K562 (cell line): ENCODE data around the gene ITGA2B. TPM values are rescaled to one million over a fixed set of nuclear protein-coding genes. Genes with fewer than 3 reads are reported as not detected.

Source experiments
- ATAC-seq: fragments of 200-7000 bp; cut with Tn5 transposase; 3 replicates; pipeline ENCODE4 v1.9.1; 2020; ENCODE audit warnings: moderate library complexity
- BruUV-seq: library from RNA; stranded (reverse); fragments of 400-500 nt; replicated peaks from 2 replicates; lab custom pipeline; 2021; lab: Mats Ljungman, UMichigan
- CTCF ChIA-PET: fragments of 300-600 bp; formaldehyde crosslinking; extraction: SDS; loops from one replicate; lab custom pipeline; 2021; ENCODE audit warnings: low intra/inter-chr PET ratio; lab: Yijun Ruan, JAX
- POLR2A ChIA-PET: fragments of 300-600, 350-650 bp; sonication (Branson Sonifier 250); formaldehyde crosslinking; extraction: SDS; loops from one replicate; lab custom pipeline; 2021; ENCODE audit warnings: antibody characterized with exemption, inconsistent platforms; lab: Yijun Ruan, JAX
- DNase-seq, 4 experiments: peaks; one replicate each; pipeline versions ENCODE4 v3.0.0 to v3.0.0-alpha.2; 2011 to 2018; ENCODE audit warnings: low spot score in 3 of 4, mixed read lengths in 3 of 4; ENCODE audit errors: extremely low read depth in 1 of 4
- FAIRE-seq: peaks from 2 replicates; lab custom pipeline; 2011; peaks lifted over from hg19 to GRCh38; lab: Jason Lieb, UNC
- H2AFZ ChIP-seq: 2 replicates; pipeline ENCODE4 v1.6.0; 2011; ENCODE audit warnings: low read depth, low read length, control low read depth, inconsistent platforms
- H3K27ac ChIP-seq: fragments of 200-600 bp; 3 replicates; pipeline ENCODE4 v1.8.0; 2011; ENCODE audit warnings: low read depth, mild to moderate bottlenecking, control low read depth, inconsistent platforms, low read length, moderate library complexity, mixed read lengths; ENCODE audit errors: extremely low read depth
- H3K27me3 ChIP-seq, 2 experiments: fragments of 300-600 bp in 1 of 2; 2 replicates in 1 of 2; 3 replicates in 1 of 2; pipeline versions ENCODE4 v1.6.0 to v1.8.0; 2011; ENCODE audit warnings: inconsistent platforms in 2 of 2, low read length in 2 of 2, mild to moderate bottlenecking in 1 of 2, mixed read lengths in 1 of 2, moderate library complexity in 1 of 2; ENCODE audit not compliant: control insufficient read depth in 2 of 2, insufficient read depth in 2 of 2
- H3K36me3 ChIP-seq: fragments of 300-600 bp; 3 replicates; pipeline ENCODE4 v1.8.0; 2011; ENCODE audit warnings: mild to moderate bottlenecking, low read length, inconsistent platforms; ENCODE audit not compliant: control insufficient read depth, insufficient read depth
- H3K4me1 ChIP-seq, 2 experiments: fragments of 200-600 bp in 1 of 2; replicated peaks in 1 of 2; 2 replicates in 1 of 2; 3 replicates in 1 of 2; pipeline versions ENCODE4 v1.5.1 to v1.8.0; 2011; ENCODE audit warnings: inconsistent platforms in 2 of 2, low read length in 2 of 2, mild to moderate bottlenecking in 1 of 2, mixed read lengths in 1 of 2, moderate library complexity in 1 of 2; ENCODE audit not compliant: control insufficient read depth in 2 of 2, insufficient read depth in 2 of 2
- H3K4me2 ChIP-seq: 2 replicates; pipeline ENCODE4 v1.6.1; 2011; ENCODE audit warnings: low read length, control low read depth, inconsistent platforms, mixed read lengths; ENCODE audit not compliant: insufficient read depth
- H3K4me3 ChIP-seq: fragments of 200-600 bp; sonication (generic), shearing (Covaris generic); 2 replicates; pipeline ENCODE4 v1.5.1; 2016; ENCODE audit warnings: control low read depth, inconsistent platforms
- H3K79me2 ChIP-seq: fragments of 200-600 bp; 3 replicates; pipeline ENCODE4 v1.8.0; 2011; ENCODE audit warnings: low read length, inconsistent platforms; ENCODE audit not compliant: control insufficient read depth, insufficient read depth
- H3K9ac ChIP-seq, 2 experiments: 2 replicates each; pipeline versions ENCODE4 v1.6.0 to v1.6.1; 2011; ENCODE audit warnings: low read depth in 2 of 2, low read length in 2 of 2, control low read depth in 1 of 2, inconsistent platforms in 1 of 2, mild to moderate bottlenecking in 1 of 2, mixed read lengths in 1 of 2; ENCODE audit not compliant: insufficient read depth in 1 of 2
- H3K9me1 ChIP-seq: one replicate; pipeline ENCODE4 v1.6.0; 2011; ENCODE audit warnings: inconsistent platforms, mild to moderate bottlenecking, low read length, moderate library complexity; ENCODE audit not compliant: control insufficient read depth, insufficient read depth
- H3K9me3 ChIP-seq: replicated peaks from 2 replicates; pipeline ENCODE4 v1.5.1; 2011; ENCODE audit warnings: low read depth, low read length, inconsistent platforms; ENCODE audit not compliant: control insufficient read depth, insufficient read depth
- H4K20me1 ChIP-seq: replicated peaks from 2 replicates; pipeline ENCODE4 v1.6.1; 2011; ENCODE audit warnings: low read length, inconsistent platforms, mixed read lengths; ENCODE audit not compliant: control insufficient read depth, insufficient read depth
- BACH1 ChIP-seq: fragments of 200-800 bp; sonication (Bioruptor generic); IDR thresholded peaks from 2 replicates; pipeline ENCODE4 v1.6.1; 2016; ENCODE audit warnings: missing genetic modification characterization, missing compliant biosample characterization
- CHCHD3 ChIP-seq: fragments of 250-450 bp; sonication (Bioruptor Pico); IDR thresholded peaks from 2 replicates; pipeline ENCODE4 v2.1.2; 2022; ENCODE audit warnings: mild to moderate bottlenecking
- GTF2E2 ChIP-seq: fragments of 200-800 bp; sonication (Bioruptor generic); IDR thresholded peaks from 2 replicates; pipeline ENCODE4 v1.6.1; 2016; ENCODE audit warnings: missing genetic modification characterization, missing compliant biosample characterization
- HMGN3 ChIP-seq: IDR thresholded peaks from 2 replicates; pipeline ENCODE4 v1.6.1; 2011; ENCODE audit warnings: borderline replicate concordance, low read depth, mild to moderate bottlenecking, mixed read lengths, low read length; ENCODE audit not compliant: insufficient read length; ENCODE audit errors: extremely low read depth
- MAFF ChIP-seq: IDR thresholded peaks from 2 replicates; pipeline ENCODE4 v1.6.1; 2012; ENCODE audit warnings: low read length, improper control_type of control experiment
- ZBTB17 ChIP-seq: fragments of 450-650 bp; formaldehyde crosslinking; IDR thresholded peaks from 2 replicates; pipeline ENCODE4 v1.4.0; 2020; ENCODE audit warnings: mild to moderate bottlenecking
- ZNF174 ChIP-seq: fragments of 250-450 bp; sonication (Bioruptor Pico); IDR thresholded peaks from 2 replicates; pipeline ENCODE4 v1.4.0; 2020; ENCODE audit warnings: mild to moderate bottlenecking
- WGBS: fragments of 100-300 bp; shearing (Covaris generic); methylation state at CpG from one replicate; pipeline ENCODE4 v1.1.6; 2016; ENCODE audit warnings: low coverage, mixed read lengths; ENCODE audit not compliant: insufficient coverage; ENCODE audit errors: missing lambda C conversion rate; 5-methylcytosine and 5-hydroxymethylcytosine counted together
- in situ Hi-C: fragments of 300-500 bp; cut with MboI; formaldehyde crosslinking; loops from 4 replicates; pipeline ENCODE4 v1.15.0; 2018; ENCODE audit warnings: inconsistent platforms, mixed read lengths
- intact Hi-C: fragments of 100-400 bp; cut with micrococcal nuclease; formaldehyde crosslinking; loops from 2 replicates; pipeline ENCODE4 v1.14.2; 2022
- polyA plus RNA-seq, 8 experiments: library from polyadenylated mRNA; depleted of rRNA in 4 of 8; stranded (reverse) in 5 of 8; unstranded in 3 of 8; fragments of >200 nt; fragmentation: Nextera tagmentation in 2 of 8; fragmentation: Illumina TruSeq in 1 of 8; extraction: Ambion mirVana in 2 of 8; extraction: Trizol in 1 of 8; gene quantifications; 2 replicates each; pipeline versions ENCODE4 v1.2.1 to v1.2.3, GENCODE V29; 2011 to 2014; ENCODE audit warnings: inconsistent platforms in 1 of 8, missing spikeins in 1 of 8
- total RNA-seq, 7 experiments: library from RNA; depleted of rRNA in 6 of 7; stranded (reverse); fragments of >200 nt in 6 of 7; fragmentation: Illumina TruSeq in 2 of 7; extraction: Trizol in 2 of 7; gene quantifications; 2 replicates each; pipeline versions ENCODE4 v1.2.1 to v1.2.3, GENCODE V29; 2011 to 2021; ENCODE audit warnings: low replicate concordance in 1 of 7
- TF ChIP-seq, protein P1 (sequence below), 3 experiments: IDR thresholded peaks in 2 of 3; conservative IDR thresholded peaks in 1 of 3; 2 replicates each; pipeline ENCODE4 v1.5.1; 2011 to 2012; ENCODE audit warnings: low read length in 3 of 3, mild to moderate bottlenecking in 3 of 3, control low read depth in 2 of 3, improper control_type of control experiment in 1 of 3, inconsistent platforms in 1 of 3, low read depth in 1 of 3, mixed read lengths in 1 of 3, moderate library complexity in 1 of 3; ENCODE audit not compliant: insufficient read depth in 2 of 3
- TF ChIP-seq, protein P2 (sequence below), 2 experiments: fragments of 450-650 bp in 1 of 2; sonication (generic) in 1 of 2; formaldehyde crosslinking; conservative IDR thresholded peaks; 2 replicates each; pipeline versions ENCODE4 v1.4.0 to v1.8.1; 2020 to 2022; ENCODE audit warnings: mild to moderate bottlenecking in 1 of 2, missing genetic modification reagents in 1 of 2

Gene ITGA2B
- total and polyA plus RNA-seq, 9 of the 15 experiments (the other 6 are each of a cell fraction or from before 2014, with no cell fraction given) = 1.1 to 26.4 (median 5.6) TPM

DNA sequence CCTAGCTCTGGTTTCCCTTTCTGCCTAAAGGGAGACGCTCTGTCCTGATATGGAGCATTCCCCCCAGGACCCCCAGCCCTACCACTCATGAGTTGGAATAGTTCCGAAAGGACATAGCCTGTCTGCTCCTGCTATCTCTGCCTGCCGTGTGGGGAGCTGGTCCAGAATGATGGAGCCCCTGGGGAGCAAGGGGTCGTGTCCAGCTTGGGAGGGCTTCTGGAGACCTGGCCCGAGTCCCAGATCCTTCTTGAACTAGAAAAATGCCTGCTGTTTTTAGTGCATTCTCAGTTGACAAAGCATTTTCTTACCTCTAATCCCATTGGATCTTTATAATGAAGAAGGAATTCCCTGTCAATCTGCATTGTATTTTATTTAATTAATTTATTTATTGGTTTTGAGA lies 53.5 kb downstream of the ITGA2B start:
- H3K9ac ChIP-seq = no peak overlapping the region
- H3K4me2 ChIP-seq = no peak overlapping the region
- no peak for DNase-seq
- no peak for FAIRE-seq
- H2AFZ ChIP-seq = no peak overlapping the region
- in situ Hi-C loops (loop anchor here (25.0 kb wide), 1 partner anchor 399 kb away; the partner anchor contains the start of gene PPY), intact Hi-C loops (no loop called here)
- WGBS = 10% methylated on average over 5 of the region's 5 CpGs
- no peak for ATAC-seq
- H3K4me1 ChIP-seq = peaks cover under 1 to 7% of the 10 kb centered on the region in 2 experiments; a peak in 4 of 5 replicates
- no peaks in the 10 kb centered on the region for H3K27me3 ChIP-seq
- no peaks in the 10 kb centered on the region for H3K36me3 ChIP-seq
- BruUV-seq = no TSS peak
- H3K9me3 ChIP-seq = no peaks in the 10 kb centered on the region
- ChIA-PET POLR2A (no interaction called here), CTCF (no interaction called here)
- no peaks in the 10 kb centered on the region for H3K9me1 ChIP-seq
- no peak overlapping the region for H3K27ac ChIP-seq
- H4K20me1 ChIP-seq = no peaks in the 10 kb centered on the region
- H3K79me2 ChIP-seq = no peaks in the 10 kb centered on the region
- TF ChIP-seq MAFF (no peak), GTF2E2 (tag) (no peak), BACH1 (tag) (no peak), ZNF174 (CRISPR knock-in tag) (no peak), HMGN3 (no peak), ZBTB17 (CRISPR knock-in tag) (no peak), CHCHD3 (CRISPR knock-in tag) (no peak)
- TF ChIP-seq, protein P1, sequence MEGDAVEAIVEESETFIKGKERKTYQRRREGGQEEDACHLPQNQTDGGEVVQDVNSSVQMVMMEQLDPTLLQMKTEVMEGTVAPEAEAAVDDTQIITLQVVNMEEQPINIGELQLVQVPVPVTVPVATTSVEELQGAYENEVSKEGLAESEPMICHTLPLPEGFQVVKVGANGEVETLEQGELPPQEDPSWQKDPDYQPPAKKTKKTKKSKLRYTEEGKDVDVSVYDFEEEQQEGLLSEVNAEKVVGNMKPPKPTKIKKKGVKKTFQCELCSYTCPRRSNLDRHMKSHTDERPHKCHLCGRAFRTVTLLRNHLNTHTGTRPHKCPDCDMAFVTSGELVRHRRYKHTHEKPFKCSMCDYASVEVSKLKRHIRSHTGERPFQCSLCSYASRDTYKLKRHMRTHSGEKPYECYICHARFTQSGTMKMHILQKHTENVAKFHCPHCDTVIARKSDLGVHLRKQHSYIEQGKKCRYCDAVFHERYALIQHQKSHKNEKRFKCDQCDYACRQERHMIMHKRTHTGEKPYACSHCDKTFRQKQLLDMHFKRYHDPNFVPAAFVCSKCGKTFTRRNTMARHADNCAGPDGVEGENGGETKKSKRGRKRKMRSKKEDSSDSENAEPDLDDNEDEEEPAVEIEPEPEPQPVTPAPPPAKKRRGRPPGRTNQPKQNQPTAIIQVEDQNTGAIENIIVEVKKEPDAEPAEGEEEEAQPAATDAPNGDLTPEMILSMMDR (IDR thresholded peaks at IDR 0.05 in 2 of 3, conservative IDR thresholded peaks at IDR 0.05 in 1 of 3; ENCODE audit: insufficient read depth in 2 of 3, low read depth in 1 of 3, low read length in 3 of 3) = no peak
- TF ChIP-seq, protein P2, sequence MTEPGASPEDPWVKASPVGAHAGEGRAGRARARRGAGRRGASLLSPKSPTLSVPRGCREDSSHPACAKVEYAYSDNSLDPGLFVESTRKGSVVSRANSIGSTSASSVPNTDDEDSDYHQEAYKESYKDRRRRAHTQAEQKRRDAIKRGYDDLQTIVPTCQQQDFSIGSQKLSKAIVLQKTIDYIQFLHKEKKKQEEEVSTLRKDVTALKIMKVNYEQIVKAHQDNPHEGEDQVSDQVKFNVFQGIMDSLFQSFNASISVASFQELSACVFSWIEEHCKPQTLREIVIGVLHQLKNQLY (CRISPR knock-in tag; conservative IDR thresholded peaks at IDR 0.05) = no peak
- no peak overlapping the region for H3K4me3 ChIP-seq
